HEK293 (cell line): Measurements from ENCODE around the gene GPR132.

Experiments
- GLIS1 ChIP-seq: fragments of 450-650 bp; formaldehyde crosslinking; IDR thresholded peaks from 2 replicates; pipeline ENCODE4 v1.5.1; 2016; ENCODE audit warnings: missing biosample characterization, missing genetic modification characterization
- INSM2 ChIP-seq: fragments of 450-650 bp; formaldehyde crosslinking; IDR thresholded peaks from 2 replicates; pipeline ENCODE4 v1.5.1; 2016; ENCODE audit warnings: missing biosample characterization, missing genetic modification characterization
- KLF1 ChIP-seq: fragments of 450-650 bp; formaldehyde crosslinking; IDR thresholded peaks from 2 replicates; pipeline ENCODE4 v1.5.1; 2016; ENCODE audit warnings: missing biosample characterization, missing genetic modification characterization
- PRDM10 ChIP-seq: fragments of 450-650 bp; formaldehyde crosslinking; IDR thresholded peaks from 2 replicates; pipeline ENCODE4 v1.5.1; 2016; ENCODE audit warnings: missing biosample characterization, missing genetic modification characterization
- TRIM28 ChIP-seq: IDR thresholded peaks from 2 replicates; pipeline ENCODE4 v1.6.1; 2011; ENCODE audit warnings: low read length, control low read depth, borderline replicate concordance
- TSHZ1 ChIP-seq: fragments of 450-650 bp; formaldehyde crosslinking; IDR thresholded peaks from 2 replicates; pipeline ENCODE4 v1.5.1; 2016; ENCODE audit warnings: missing biosample characterization, missing genetic modification characterization, borderline replicate concordance
- ZBTB1 ChIP-seq: fragments of 450-650 bp; formaldehyde crosslinking; IDR thresholded peaks from 2 replicates; pipeline ENCODE4 v1.5.1; 2016; ENCODE audit warnings: missing biosample characterization, missing genetic modification characterization
- ZBTB10 ChIP-seq: fragments of 450-650 bp; formaldehyde crosslinking; IDR thresholded peaks from 2 replicates; pipeline ENCODE4 v1.5.1; 2016; ENCODE audit warnings: missing biosample characterization, missing genetic modification characterization
- ZFP69B ChIP-seq: fragments of 450-650 bp; formaldehyde crosslinking; IDR thresholded peaks from 2 replicates; pipeline ENCODE4 v1.5.1; 2016; ENCODE audit warnings: missing biosample characterization, missing genetic modification characterization
- ZIC2 ChIP-seq: fragments of 450-650 bp; formaldehyde crosslinking; IDR thresholded peaks from 2 replicates; pipeline ENCODE4 v1.5.1; 2016; ENCODE audit warnings: missing biosample characterization, missing genetic modification characterization
- ZNF112 ChIP-seq: fragments of 450-650 bp; formaldehyde crosslinking; IDR thresholded peaks from 2 replicates; pipeline ENCODE4 v1.5.0; 2017; ENCODE audit warnings: missing biosample characterization, missing genetic modification characterization
- ZNF121 ChIP-seq: fragments of 450-650 bp; formaldehyde crosslinking; IDR thresholded peaks from 2 replicates; pipeline ENCODE4 v1.5.1; 2016; ENCODE audit warnings: missing biosample characterization, missing genetic modification characterization
- ZNF157 ChIP-seq: fragments of 450-650 bp; formaldehyde crosslinking; IDR thresholded peaks from 2 replicates; pipeline ENCODE4 v1.5.1; 2016; ENCODE audit warnings: missing biosample characterization, missing genetic modification characterization
- ZNF239 ChIP-seq: fragments of 450-650 bp; formaldehyde crosslinking; IDR thresholded peaks from 2 replicates; pipeline ENCODE4 v1.5.1; 2016; ENCODE audit warnings: missing biosample characterization, missing genetic modification characterization
- ZNF311 ChIP-seq: fragments of 450-650 bp; formaldehyde crosslinking; IDR thresholded peaks from 2 replicates; pipeline ENCODE4 v1.5.1; 2017; ENCODE audit warnings: missing biosample characterization, missing genetic modification characterization, borderline replicate concordance
- ZNF398 ChIP-seq: fragments of 450-650 bp; formaldehyde crosslinking; IDR thresholded peaks from 2 replicates; pipeline ENCODE4 v1.5.1; 2017; ENCODE audit warnings: missing biosample characterization, missing genetic modification characterization
- ZNF521 ChIP-seq: fragments of 450-650 bp; formaldehyde crosslinking; IDR thresholded peaks from 2 replicates; pipeline ENCODE4 v1.5.1; 2017; ENCODE audit warnings: missing biosample characterization, mild to moderate bottlenecking, missing genetic modification characterization
- ZNF692 ChIP-seq: fragments of 450-650 bp; formaldehyde crosslinking; IDR thresholded peaks from 2 replicates; pipeline ENCODE4 v1.5.1; 2016; ENCODE audit warnings: missing biosample characterization, missing genetic modification characterization
- ZNF701 ChIP-seq: fragments of 450-650 bp; formaldehyde crosslinking; IDR thresholded peaks from 2 replicates; pipeline ENCODE4 v1.5.1; 2016; ENCODE audit warnings: missing biosample characterization, missing genetic modification characterization
- ZNF747 ChIP-seq: fragments of 450-650 bp; formaldehyde crosslinking; IDR thresholded peaks from 2 replicates; pipeline ENCODE4 v1.5.1; 2016; ENCODE audit warnings: missing biosample characterization, missing genetic modification characterization
- ZSCAN16 ChIP-seq: fragments of 450-650 bp; formaldehyde crosslinking; IDR thresholded peaks from 2 replicates; pipeline ENCODE4 v1.5.1; 2016; ENCODE audit warnings: missing biosample characterization, missing genetic modification characterization

GPR132 gene

GRCh38 chr14:105093038-105093430, 27.8 kb upstream of the GPR132 start (continued):
- TF ChIP-seq ZBTB10 (tag by site-specific recombination), result no peak
- peak; percentile 89 for TF ChIP-seq PRDM10 (tag by site-specific recombination)
- no peak for TF ChIP-seq ZNF701 (tag by site-specific recombination)
- no peak for TF ChIP-seq ZIC2 (tag by site-specific recombination)
- no peak for TF ChIP-seq ZSCAN16 (tag by site-specific recombination)
- TF ChIP-seq ZNF239, result no peak
- peak; percentile 55; the same call in 1 of the 2 replicates for TF ChIP-seq INSM2 (tag by site-specific recombination)
- TF ChIP-seq ZNF692 (tag by site-specific recombination), result no peak
- no peak for TF ChIP-seq ZFP69B (tag by site-specific recombination)
- no peak for TF ChIP-seq ZNF521 (tag by site-specific recombination)
- no peak for TF ChIP-seq GLIS1 (tag by site-specific recombination)
- TF ChIP-seq ZNF398 (tag by site-specific recombination), result no peak; the same call in 1 of the 2 replicates
- no peak for TF ChIP-seq ZBTB1 (tag by site-specific recombination)
- no peak for TF ChIP-seq ZNF157 (tag by site-specific recombination)
- TF ChIP-seq ZNF121 (tag by site-specific recombination), result no peak
- no peak for TF ChIP-seq ZNF112 (tag by site-specific recombination)
- no peak for TF ChIP-seq KLF1
- TF ChIP-seq TRIM28, result no peak
- TF ChIP-seq ZNF747 (tag by site-specific recombination), result no peak
- no peak for TF ChIP-seq ZNF311 (tag by site-specific recombination)
- no peak for TF ChIP-seq TSHZ1 (tag by site-specific recombination)
